Smooth muscle cell (in vitro differentiated cells): ENCODE data around the gene LHFPL6. TPM values are rescaled to one million over a fixed set of nuclear protein-coding genes. Genes with fewer than 3 reads are reported as not detected.

Experiments used
- DNase-seq: peaks from one replicate; lab custom pipeline; 2025; ENCODE audit not compliant: unreplicated experiment; lab: John Stamatoyannopoulos, UW
- H2AFZ ChIP-seq: fragments of 200-600 bp; sonication (generic); 2 replicates; pipeline ENCODE4 v1.6.0; 2016; ENCODE audit warnings: antibody characterized with exemption, low read depth, mild to moderate bottlenecking
- H3F3A ChIP-seq: fragments of 200-600 bp; sonication (generic); 2 replicates; pipeline ENCODE4 v1.6.0; 2017; ENCODE audit warnings: antibody characterized with exemption, low read depth
- H3K27ac ChIP-seq: fragments of 200-600 bp; sonication (generic); 2 replicates; pipeline ENCODE4 v1.5.1; 2016; ENCODE audit warnings: low read depth, mild to moderate bottlenecking
- H3K27me3 ChIP-seq: fragments of 200-600 bp; sonication (generic); 2 replicates; pipeline ENCODE4 v1.6.1; 2016; ENCODE audit warnings: low read depth, mild to moderate bottlenecking
- H3K36me3 ChIP-seq: fragments of 200-600 bp; sonication (generic); 2 replicates; pipeline ENCODE4 v1.5.1; 2016; ENCODE audit warnings: low read depth
- H3K4me1 ChIP-seq: fragments of 200-600 bp; sonication (generic); 2 replicates; pipeline ENCODE4 v1.5.1; 2016; ENCODE audit warnings: low read depth
- H3K4me2 ChIP-seq: fragments of 200-600 bp; sonication (generic); 2 replicates; pipeline ENCODE4 v1.6.0; 2016; ENCODE audit warnings: mild to moderate bottlenecking
- H3K4me3 ChIP-seq: fragments of 200-600 bp; sonication (generic); 2 replicates; pipeline ENCODE4 v1.5.1; 2016; ENCODE audit warnings: mild to moderate bottlenecking
- H3K79me2 ChIP-seq: fragments of 200-600 bp; sonication (generic); 2 replicates; pipeline ENCODE4 v1.6.0; 2016; ENCODE audit warnings: low read depth, mild to moderate bottlenecking
- H3K9ac ChIP-seq: fragments of 200-600 bp; sonication (generic); 2 replicates; pipeline ENCODE4 v1.6.0; 2016; ENCODE audit warnings: low read depth
- H3K9me3 ChIP-seq: fragments of 200-600 bp; sonication (generic); replicated peaks from 2 replicates; pipeline ENCODE4 v1.5.1; 2016; ENCODE audit warnings: low read depth
- H4K20me1 ChIP-seq: fragments of 200-600 bp; sonication (generic); 2 replicates; pipeline ENCODE4 v1.6.0; 2016; ENCODE audit warnings: low read depth
- CTCF ChIP-seq: fragments of 200-600 bp; sonication (generic); IDR thresholded peaks from 2 replicates; pipeline ENCODE4 v1.5.1; 2017; ENCODE audit warnings: borderline replicate concordance, mild to moderate bottlenecking, antibody characterized with exemption; ENCODE audit not compliant: insufficient read depth, poor library complexity, severe bottlenecking
- WGBS: methylation state at CpG from one replicate; pipeline ENCODE4 v1.1.7; 2016; ENCODE audit warnings: low lambda C conversion rate; 5-methylcytosine and 5-hydroxymethylcytosine counted together
- polyA plus RNA-seq: library from polyadenylated mRNA; unstranded; fragments of >200 nt; fragmentation: Nextera tagmentation; extraction: Ambion mirVana; gene quantifications from 2 replicates; pipeline ENCODE4 v1.2.1, GENCODE V29; 2016
- total RNA-seq: library from RNA; depleted of rRNA; stranded (reverse); fragments of >200 nt; gene quantifications from 2 replicates; pipeline ENCODE4 v1.2.3, GENCODE V29; 2014

Gene LHFPL6
- total and polyA plus RNA-seq, 2 experiments from 2014 or later = 24.7 to 43.6 TPM

- H3K36me3 ChIP-seq = no peaks in the 10 kb centered on the region
- WGBS = 67% methylated on average over 3 of the region's 3 CpGs
- no peak overlapping the region for H2AFZ ChIP-seq
- no peaks in the 10 kb centered on the region for H4K20me1 ChIP-seq
- H3K79me2 ChIP-seq = peaks cover 11% of the 10 kb centered on the region
- H3K4me2 ChIP-seq = no peak overlapping the region
- no peak for TF ChIP-seq CTCF
- no peaks in the 10 kb centered on the region for H3K27me3 ChIP-seq
- H3K9ac ChIP-seq = no peak overlapping the region
- no peak overlapping the region for H3K27ac ChIP-seq
- no peaks in the 10 kb centered on the region for H3K9me3 ChIP-seq
- no peak overlapping the region for H3K4me3 ChIP-seq
- H3K4me1 ChIP-seq = peaks cover 12% of the 10 kb centered on the region
- DNase-seq = no peak
- H3F3A ChIP-seq = peaks cover 7% of the 10 kb centered on the region
Observed at GRCh38 chr13:39605677-39606320, 2.8 kb upstream of the LHFPL6 start.

GRCh38 chr13:39604756-39605155 lies 1.8 kb upstream of the LHFPL6 start:
- no peaks in the 10 kb centered on the region for H3K36me3 ChIP-seq
- H3K4me2 ChIP-seq = no peak overlapping the region
- no peaks in the 10 kb centered on the region for H3K27me3 ChIP-seq
- peaks cover 18% of the 10 kb centered on the region for H3K4me1 ChIP-seq
- H4K20me1 ChIP-seq = no peaks in the 10 kb centered on the region
- H3K27ac ChIP-seq = no peak overlapping the region
- no peak overlapping the region for H3K9ac ChIP-seq
- TF ChIP-seq CTCF = no peak
- no peak overlapping the region for H3K4me3 ChIP-seq
- peaks cover 14% of the 10 kb centered on the region for H3K79me2 ChIP-seq
- H3K9me3 ChIP-seq = no peaks in the 10 kb centered on the region
- DNase-seq = no peak
- WGBS = 65% methylated on average over 5 of the region's 5 CpGs
- no peak overlapping the region for H2AFZ ChIP-seq
- H3F3A ChIP-seq = peaks cover 7% of the 10 kb centered on the region

- WGBS = under 1% methylated on average over 15 of the region's 15 CpGs
- no peak for DNase-seq
- no peaks in the 10 kb centered on the region for H3K9me3 ChIP-seq
- H3K4me2 ChIP-seq = peak overlapping the region; percentile 97
- H3K79me2 ChIP-seq = peaks cover 26% of the 10 kb centered on the region
- no peak for TF ChIP-seq CTCF
- H3K27me3 ChIP-seq = no peaks in the 10 kb centered on the region
- H4K20me1 ChIP-seq = no peaks in the 10 kb centered on the region
- H3K4me3 ChIP-seq = peak overlapping the region; percentile 72
- H2AFZ ChIP-seq = peak overlapping the region; percentile 92
- no peaks in the 10 kb centered on the region for H3K36me3 ChIP-seq
- peak overlapping the region; percentile 91 for H3K9ac ChIP-seq
- H3K27ac ChIP-seq = peak overlapping the region; percentile 91
- peaks cover 23% of the 10 kb centered on the region for H3K4me1 ChIP-seq
- H3F3A ChIP-seq = peaks cover 7% of the 10 kb centered on the region
Observed at GRCh38 chr13:39603424-39603947, 493 bp upstream of the LHFPL6 start.

GRCh38 chr13:39602277-39602613 lies 748 bp downstream of the LHFPL6 start:
- H2AFZ ChIP-seq = peak overlapping the region; percentile 92
- peaks cover 23% of the 10 kb centered on the region for H3K4me1 ChIP-seq
- no peaks in the 10 kb centered on the region for H3K27me3 ChIP-seq
- H3K9ac ChIP-seq = peak overlapping the region; percentile 91
- H3K4me3 ChIP-seq = peak overlapping the region; percentile 72
- H4K20me1 ChIP-seq = no peaks in the 10 kb centered on the region
- H3K9me3 ChIP-seq = no peaks in the 10 kb centered on the region
- no peak for DNase-seq
- H3K79me2 ChIP-seq = peaks cover 37% of the 10 kb centered on the region
- TF ChIP-seq CTCF = no peak
- H3K4me2 ChIP-seq = peak overlapping the region; percentile 97
- WGBS = 3% methylated on average over 11 of the region's 11 CpGs
- peak overlapping the region; percentile 91 for H3K27ac ChIP-seq
- H3F3A ChIP-seq = peaks cover 7% of the 10 kb centered on the region
- H3K36me3 ChIP-seq = no peaks in the 10 kb centered on the region
